Stimulated activated CD8-positive, alpha-beta memory T cell treated with anti-CD3 and anti-CD28 coated beads, Interleukin-7, amount 100 ng/mL, for 1 hour (primary cell): ENCODE measurements around the gene NRXN2.
"Not testable (repeated sequence)": the region's sequence is repeated elsewhere in the genome, so short reads cannot be mapped to it uniquely, and the experiment has no call there.

Source experiments
- DNase-seq, 2 donors: peaks; one replicate each; pipeline ENCODE4 v3.0.0-alpha.2; 2020; ENCODE audit warnings: low read depth in 2 of 2

NRXN2 gene

GRCh38 chr11:64674774-64675173 is 48.2 kb downstream of the NRXN2 start:
- no peak for DNase-seq

- no peak for DNase-seq
Measured at GRCh38 chr11:64673279-64673678, 49.7 kb downstream of the NRXN2 start.

- DNase-seq = no peak
Measured at GRCh38 chr11:64672875-64673274, 50.1 kb downstream of the NRXN2 start.

- no peak for DNase-seq
Measured at GRCh38 chr11:64670975-64671374, 52.0 kb downstream of the NRXN2 start.

GRCh38 chr11:64667154-64667745 is 55.7 kb downstream of the NRXN2 start:
- no peak for DNase-seq

- DNase-seq = no peak
Measured at GRCh38 chr11:64665411-64665821, 57.6 kb downstream of the NRXN2 start.

GRCh38 chr11:64664236-64664870 is 58.6 kb downstream of the NRXN2 start:
- not testable (repeated sequence) for DNase-seq

- no peak for DNase-seq
Measured at GRCh38 chr11:64663656-64664055, 59.3 kb downstream of the NRXN2 start.

GRCh38 chr11:64661614-64662013 is 61.4 kb downstream of the NRXN2 start:
- DNase-seq = no peak

GRCh38 chr11:64661146-64661545 is 61.9 kb downstream of the NRXN2 start:
- no peak for DNase-seq

GRCh38 chr11:64660706-64661105 is 62.3 kb downstream of the NRXN2 start:
- DNase-seq = no peak

GRCh38 chr11:64660205-64660604 is 62.8 kb downstream of the NRXN2 start:
- DNase-seq = no peak

- DNase-seq = no peak
Measured at GRCh38 chr11:64659417-64660144, 63.4 kb downstream of the NRXN2 start.

GRCh38 chr11:64658265-64658664 is 64.7 kb downstream of the NRXN2 start:
- DNase-seq = no peak

- DNase-seq = no peak
Measured at GRCh38 chr11:64656862-64657261, 66.1 kb downstream of the NRXN2 start.

GRCh38 chr11:64655941-64656601 is 66.9 kb downstream of the NRXN2 start:
- DNase-seq = no peak

GRCh38 chr11:64654958-64655541 is 67.9 kb downstream of the NRXN2 start:
- DNase-seq = no peak

- no peak for DNase-seq
Measured at GRCh38 chr11:64654439-64654838, 68.6 kb downstream of the NRXN2 start.

GRCh38 chr11:64653388-64653973 is 69.5 kb downstream of the NRXN2 start:
- no peak for DNase-seq

- peak; percentile 36 to 53 for DNase-seq
Measured at GRCh38 chr11:64652586-64653387, 70.2 kb downstream of the NRXN2 start.

- no peak for DNase-seq
Measured at GRCh38 chr11:64650923-64651523, 72.0 kb downstream of the NRXN2 start.
